ENCODE results near the gene ATP13A4.

- TF ChIP-seq CTCF (IDR thresholded peaks at IDR 0.05) (no peak), EZH2 (IDR thresholded peaks at IDR 0.05; ENCODE audit: borderline replicate concordance, insufficient read depth, low read depth, low read length, poor library complexity, severe bottlenecking) (no peak)
These were observed 38.7 kb downstream of the ATP13A4 start for GRCh38 chr3:193515966-193516365.
